ENCODE data around the gene SHCBP1L.

SHCBP1L gene

GRCh38 chr1:182890927-182891610, 61.9 kb downstream of the SHCBP1L start:
- no peak overlapping the region for H3K27ac ChIP-seq (ENCODE audit: low read depth, low read length, severe bottlenecking)
- no peak overlapping the region for H3K4me3 ChIP-seq (ENCODE audit: extremely low read depth, insufficient read depth, low read length, poor library complexity, severe bottlenecking)
- H3K9me3 ChIP-seq (ENCODE audit: control insufficient read depth, low read length), result no peaks in the 10 kb centered on the region
- 67 to 91% methylated on average over 2 to 5 of the region's 9 CpGs for whole genome bisulfite sequencing, 2 experiments (ENCODE audit: insufficient coverage in 2 of 2)
- peaks cover 30% of the 10 kb centered on the region for H3K36me3 ChIP-seq (ENCODE audit: control insufficient read depth, insufficient read depth, low read length)
- no peaks in the 10 kb centered on the region for H3K4me1 ChIP-seq (ENCODE audit: control insufficient read depth, insufficient read depth, low read length, poor library complexity, severe bottlenecking)

GRCh38 chr1:182889997-182890396, 63.0 kb downstream of the SHCBP1L start:
- peak overlapping the region; percentile 32 for H3K27ac ChIP-seq (ENCODE audit: low read depth, low read length, severe bottlenecking)
- 66 to 92% methylated on average over 2 to 3 of the region's 6 CpGs for WGBS, 2 experiments (ENCODE audit: insufficient coverage in 2 of 2)

DNA sequence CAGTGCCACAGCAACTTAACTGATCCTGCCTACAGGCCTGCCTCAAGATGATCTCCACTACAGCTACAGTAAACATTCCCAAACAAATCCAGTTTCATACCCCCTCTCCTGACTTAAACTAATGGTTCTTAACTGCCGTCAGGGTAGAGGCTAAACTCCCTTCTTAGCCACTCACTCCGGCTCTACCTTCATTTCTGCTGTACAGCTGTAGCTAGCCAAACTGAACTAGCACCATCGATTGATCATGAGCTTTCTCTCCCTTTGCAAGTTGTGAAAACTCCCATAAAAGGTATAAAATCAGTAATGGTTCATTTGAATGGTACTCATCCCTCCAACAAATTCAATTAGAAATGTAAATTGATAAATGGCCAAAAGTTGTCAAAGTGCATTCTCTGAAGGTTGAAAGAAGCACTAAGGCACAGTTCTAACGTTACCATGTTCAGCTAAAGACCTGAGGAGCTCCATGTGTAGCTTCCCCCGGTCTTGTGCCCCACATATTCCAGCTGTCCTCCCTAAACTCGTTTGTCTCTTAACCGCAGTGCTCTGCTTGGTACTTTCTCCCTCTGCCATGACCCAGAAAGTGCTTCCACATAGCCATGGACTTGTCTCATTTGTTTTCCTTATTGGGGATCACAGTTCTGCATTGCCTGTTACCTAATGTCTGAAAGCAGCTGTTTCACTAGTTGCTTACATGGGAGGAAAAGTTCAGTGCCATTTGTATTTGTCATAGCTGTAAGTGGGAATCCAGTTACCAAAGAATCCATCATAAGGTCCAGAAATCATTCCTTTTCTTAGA, 64.0 kb downstream of the SHCBP1L start:
- Histone ChIP-seq H3K36me3 (ENCODE audit: control insufficient read depth, insufficient read depth, low read length) (peaks cover 50% of the 10 kb centered on the region), H3K27ac (ENCODE audit: low read depth, low read length, severe bottlenecking) (peak overlapping the region; percentile 52), H3K4me1 (ENCODE audit: control insufficient read depth, insufficient read depth, low read length, poor library complexity, severe bottlenecking) (no peaks in the 10 kb centered on the region), H3K9me3 (ENCODE audit: control insufficient read depth, low read length) (no peaks in the 10 kb centered on the region), H3K4me3 (ENCODE audit: extremely low read depth, insufficient read depth, low read length, poor library complexity, severe bottlenecking) (no peak overlapping the region)
- WGBS, 2 experiments (ENCODE audit: insufficient coverage in 2 of 2), result 71 to 76% methylated on average over 5 to 6 of the region's 7 CpGs

More at GRCh38 chr1:182889997-182890396, 63.0 kb downstream of the SHCBP1L start:
- H3K4me1 ChIP-seq (ENCODE audit: control insufficient read depth, insufficient read depth, low read length, poor library complexity, severe bottlenecking), result no peaks in the 10 kb centered on the region
- H3K36me3 ChIP-seq (ENCODE audit: control insufficient read depth, insufficient read depth, low read length), result peaks cover 40% of the 10 kb centered on the region
- no peaks in the 10 kb centered on the region for H3K9me3 ChIP-seq (ENCODE audit: control insufficient read depth, low read length)
- H3K4me3 ChIP-seq (ENCODE audit: extremely low read depth, insufficient read depth, low read length, poor library complexity, severe bottlenecking), result no peak overlapping the region

- Histone ChIP-seq H3K4me3 (ENCODE audit: extremely low read depth, insufficient read depth, low read length, poor library complexity, severe bottlenecking) (no peak overlapping the region), H3K9me3 (ENCODE audit: control insufficient read depth, low read length) (no peaks in the 10 kb centered on the region), H3K36me3 (ENCODE audit: control insufficient read depth, insufficient read depth, low read length) (peaks cover 69% of the 10 kb centered on the region), H3K27ac (ENCODE audit: low read depth, low read length, severe bottlenecking) (no peak overlapping the region), H3K4me1 (ENCODE audit: control insufficient read depth, insufficient read depth, low read length, poor library complexity, severe bottlenecking) (no peaks in the 10 kb centered on the region)
- WGBS, 2 experiments (ENCODE audit: insufficient coverage in 2 of 2), result 98% methylated on average over 5 to 9 of the region's 11 CpGs
Measured at GRCh38 chr1:182886985-182887384, 66.0 kb downstream of the SHCBP1L start.

- 94 to 97% methylated on average over 3 of the region's 3 CpGs for WGBS, 2 experiments (ENCODE audit: insufficient coverage in 2 of 2)
- Histone ChIP-seq H3K27ac (ENCODE audit: low read depth, low read length, severe bottlenecking) (no peak overlapping the region), H3K9me3 (ENCODE audit: control insufficient read depth, low read length) (no peaks in the 10 kb centered on the region), H3K36me3 (ENCODE audit: control insufficient read depth, insufficient read depth, low read length) (peaks cover 83% of the 10 kb centered on the region), H3K4me1 (ENCODE audit: control insufficient read depth, insufficient read depth, low read length, poor library complexity, severe bottlenecking) (no peaks in the 10 kb centered on the region), H3K4me3 (ENCODE audit: extremely low read depth, insufficient read depth, low read length, poor library complexity, severe bottlenecking) (no peak overlapping the region)
Measured at GRCh38 chr1:182885591-182885990, 67.4 kb downstream of the SHCBP1L start.

DNA sequence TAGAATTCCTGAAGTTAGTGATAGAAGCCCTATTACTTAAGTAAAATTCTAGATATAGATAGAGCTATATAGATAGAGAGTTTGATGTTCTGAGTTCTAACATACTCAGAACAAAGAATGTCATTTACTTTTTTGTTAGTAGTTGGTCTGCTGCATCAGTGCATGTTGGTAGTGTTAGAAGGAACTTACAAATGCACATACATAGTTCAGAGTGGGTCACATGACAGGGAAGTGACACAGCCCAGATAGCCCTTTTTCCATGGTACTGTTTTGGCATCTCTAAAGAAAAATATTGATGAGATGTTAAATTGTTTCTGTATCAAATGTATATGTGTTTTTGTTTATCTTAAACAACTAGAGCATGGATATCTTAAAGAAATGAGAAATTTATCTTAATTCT, 68.1 kb downstream of the SHCBP1L start:
- H3K9me3 ChIP-seq (ENCODE audit: control insufficient read depth, low read length), result no peaks in the 10 kb centered on the region
- peaks cover 90% of the 10 kb centered on the region for H3K36me3 ChIP-seq (ENCODE audit: control insufficient read depth, insufficient read depth, low read length)
- no peak overlapping the region for H3K27ac ChIP-seq (ENCODE audit: low read depth, low read length, severe bottlenecking)
- H3K4me3 ChIP-seq (ENCODE audit: extremely low read depth, insufficient read depth, low read length, poor library complexity, severe bottlenecking), result no peak overlapping the region
- H3K4me1 ChIP-seq (ENCODE audit: control insufficient read depth, insufficient read depth, low read length, poor library complexity, severe bottlenecking), result no peaks in the 10 kb centered on the region

GRCh38 chr1:182877842-182878241, 75.1 kb downstream of the SHCBP1L start:
- Histone ChIP-seq H3K4me1 (ENCODE audit: control insufficient read depth, insufficient read depth, low read length, poor library complexity, severe bottlenecking) (no peaks in the 10 kb centered on the region), H3K27ac (ENCODE audit: low read depth, low read length, severe bottlenecking) (no peak overlapping the region), H3K36me3 (ENCODE audit: control insufficient read depth, insufficient read depth, low read length) (peaks cover 98% of the 10 kb centered on the region), H3K4me3 (ENCODE audit: extremely low read depth, insufficient read depth, low read length, poor library complexity, severe bottlenecking) (no peak overlapping the region), H3K9me3 (ENCODE audit: control insufficient read depth, low read length) (no peaks in the 10 kb centered on the region)
- 97 to 98% methylated on average over 6 of the region's 7 CpGs for WGBS, 2 experiments (ENCODE audit: insufficient coverage in 2 of 2)

DNA sequence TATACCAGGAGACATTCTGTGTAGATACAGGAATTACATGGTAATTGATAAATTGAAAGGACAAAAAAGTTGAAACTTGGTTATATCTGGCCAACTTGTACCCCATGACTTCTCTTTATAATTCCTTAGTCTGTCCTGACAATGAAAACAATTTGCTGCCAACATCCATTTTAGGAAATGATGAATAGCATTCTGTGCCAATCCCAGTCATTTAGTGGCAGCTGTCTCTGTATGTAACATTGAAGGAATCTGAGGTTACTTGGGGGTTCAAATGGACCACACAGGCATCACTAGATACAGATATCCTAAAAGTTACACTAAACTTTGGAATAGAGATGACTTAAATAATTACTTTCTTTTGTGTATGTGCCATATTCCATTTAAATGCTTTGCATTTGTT, 75.6 kb downstream of the SHCBP1L start:
- peaks cover 98% of the 10 kb centered on the region for H3K36me3 ChIP-seq (ENCODE audit: control insufficient read depth, insufficient read depth, low read length)
- H3K4me3 ChIP-seq (ENCODE audit: extremely low read depth, insufficient read depth, low read length, poor library complexity, severe bottlenecking), result no peak overlapping the region
- no peaks in the 10 kb centered on the region for H3K4me1 ChIP-seq (ENCODE audit: control insufficient read depth, insufficient read depth, low read length, poor library complexity, severe bottlenecking)
- H3K9me3 ChIP-seq (ENCODE audit: control insufficient read depth, low read length), result no peaks in the 10 kb centered on the region
- no peak overlapping the region for H3K27ac ChIP-seq (ENCODE audit: low read depth, low read length, severe bottlenecking)

- 100% methylated on average over 1 to 2 of the region's 2 CpGs for WGBS, 2 experiments (ENCODE audit: insufficient coverage in 2 of 2)
- Histone ChIP-seq H3K27ac (ENCODE audit: low read depth, low read length, severe bottlenecking) (no peak overlapping the region), H3K4me3 (ENCODE audit: extremely low read depth, insufficient read depth, low read length, poor library complexity, severe bottlenecking) (no peak overlapping the region), H3K4me1 (ENCODE audit: control insufficient read depth, insufficient read depth, low read length, poor library complexity, severe bottlenecking) (no peaks in the 10 kb centered on the region), H3K9me3 (ENCODE audit: control insufficient read depth, low read length) (no peaks in the 10 kb centered on the region), H3K36me3 (ENCODE audit: control insufficient read depth, insufficient read depth, low read length) (peaks cover 97% of the 10 kb centered on the region)
Measured at GRCh38 chr1:182875889-182876288, 77.1 kb downstream of the SHCBP1L start.

- Histone ChIP-seq H3K36me3 (ENCODE audit: control insufficient read depth, insufficient read depth, low read length) (peaks cover 93% of the 10 kb centered on the region), H3K4me3 (ENCODE audit: extremely low read depth, insufficient read depth, low read length, poor library complexity, severe bottlenecking) (no peak overlapping the region), H3K27ac (ENCODE audit: low read depth, low read length, severe bottlenecking) (no peak overlapping the region), H3K9me3 (ENCODE audit: control insufficient read depth, low read length) (no peaks in the 10 kb centered on the region), H3K4me1 (ENCODE audit: control insufficient read depth, insufficient read depth, low read length, poor library complexity, severe bottlenecking) (no peaks in the 10 kb centered on the region)
- 80% methylated on average over 1 of the region's 3 CpGs; no CpG with 5 or more reads in 1 of the 2 experiments for WGBS, 2 experiments (ENCODE audit: insufficient coverage in 2 of 2)
Measured at GRCh38 chr1:182872881-182873280, 80.1 kb downstream of the SHCBP1L start.

GRCh38 chr1:182869241-182869666, 83.7 kb downstream of the SHCBP1L start:
- Histone ChIP-seq H3K36me3 (ENCODE audit: control insufficient read depth, insufficient read depth, low read length) (peaks cover 88% of the 10 kb centered on the region), H3K9me3 (ENCODE audit: control insufficient read depth, low read length) (no peaks in the 10 kb centered on the region), H3K4me1 (ENCODE audit: control insufficient read depth, insufficient read depth, low read length, poor library complexity, severe bottlenecking) (no peaks in the 10 kb centered on the region), H3K4me3 (ENCODE audit: extremely low read depth, insufficient read depth, low read length, poor library complexity, severe bottlenecking) (no peak overlapping the region), H3K27ac (ENCODE audit: low read depth, low read length, severe bottlenecking) (peak overlapping the region; percentile 94)
- 93 to 95% methylated on average over 10 to 12 of the region's 12 CpGs for WGBS, 2 experiments (ENCODE audit: insufficient coverage in 2 of 2)

Measured in mesodermal cell (in vitro differentiated cells).